ENCODE results near the gene BMP7.

Gene BMP7

DNA sequence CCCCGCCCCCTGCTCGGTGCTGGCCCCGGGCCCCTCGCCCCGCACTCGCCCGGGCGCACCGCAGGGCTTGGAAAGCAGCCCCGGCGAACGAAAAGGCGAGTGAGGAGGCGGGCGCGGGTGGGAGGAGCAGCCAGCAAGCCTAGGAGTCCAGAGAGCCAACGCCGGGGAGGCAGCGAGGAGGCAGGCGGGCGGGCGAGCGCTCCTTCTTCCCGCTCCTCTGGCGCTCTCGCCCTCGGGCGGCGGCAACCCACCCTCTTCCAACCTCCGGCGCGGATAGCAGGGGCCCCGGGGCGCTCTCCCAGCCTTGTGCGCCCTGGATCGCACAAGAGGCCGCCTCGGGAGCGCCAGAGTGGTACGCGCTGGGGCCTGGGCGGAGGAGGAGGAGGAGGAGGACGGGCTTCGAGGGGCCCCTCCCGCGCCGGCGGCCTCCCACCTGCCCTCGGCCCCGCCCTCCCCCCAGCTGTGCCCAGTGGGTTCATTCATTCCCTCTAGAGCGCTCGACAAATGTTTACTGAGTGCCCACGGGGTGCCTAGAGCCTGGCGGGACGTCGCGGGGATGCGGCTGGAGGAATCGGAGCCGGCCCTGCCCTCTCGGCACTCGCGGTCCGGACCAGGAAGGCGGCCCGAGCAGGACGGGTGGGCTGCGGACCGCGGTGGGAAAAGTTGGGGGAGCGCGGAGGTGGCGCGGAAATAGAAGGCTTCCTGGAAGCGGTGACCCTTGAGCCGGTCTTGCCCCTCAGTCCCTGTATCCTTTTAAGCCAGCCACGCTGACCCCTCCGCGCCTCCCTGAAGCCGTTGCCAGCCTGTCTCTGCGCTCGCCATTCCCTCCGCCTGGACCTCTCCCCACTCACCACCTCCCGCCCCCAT is at the start of gene BMP7:
TSS of gene BMP7 (minus strand) at position 351 of the 867 bp plus-strand sequence. CDS start 519 bp downstream, outside the sequence.
- peak in 1 of 2 experiments; percentile 5 for DNase-seq

GRCh38 chr20:57315976-57316480 is 49.6 kb upstream of the BMP7 start:
- DNase-seq: no peak

GRCh38 chr20:57315083-57315975 is 48.9 kb upstream of the BMP7 start:
- no peak for DNase-seq

DNA sequence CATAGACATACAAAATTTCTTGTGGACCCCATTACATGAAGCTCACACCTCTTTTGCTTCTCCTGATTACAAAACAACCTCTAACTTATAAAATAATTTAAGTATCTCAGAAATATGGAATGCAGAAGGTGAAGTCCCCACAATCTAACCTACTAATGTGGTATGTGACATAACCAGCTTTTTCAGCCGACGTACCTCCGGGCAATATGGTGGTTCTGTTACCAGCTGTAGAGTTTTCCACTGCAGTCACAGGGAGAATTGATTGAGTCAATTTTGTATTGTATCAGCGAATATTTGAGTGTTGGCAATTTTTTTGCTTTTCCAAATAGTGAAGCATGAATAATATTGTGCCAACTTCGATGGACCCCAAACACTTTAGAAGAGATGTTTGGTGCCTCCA is 47.5 kb upstream of the BMP7 start:
- no peak for DNase-seq

DNA sequence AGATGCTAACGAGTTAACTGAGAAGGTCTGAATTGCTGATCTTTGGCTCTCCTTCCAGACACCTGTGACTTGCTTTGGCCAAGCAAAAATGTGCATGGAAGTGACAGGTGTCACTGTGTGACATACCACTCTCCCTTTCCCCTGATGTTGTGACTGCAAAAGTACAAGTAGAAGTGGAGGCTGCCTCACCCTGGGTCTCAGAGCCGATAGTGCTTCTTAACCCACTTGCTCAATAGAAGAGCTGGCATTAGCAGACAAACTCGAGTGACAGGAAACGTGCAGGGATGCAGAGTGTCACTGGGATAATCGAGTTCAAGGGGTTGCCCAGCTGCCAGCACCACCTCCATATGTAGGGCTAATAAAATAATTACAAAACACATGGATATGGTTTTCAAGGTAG is 46.8 kb upstream of the BMP7 start:
- DNase-seq: peak in 1 of 2 experiments; percentile 41

GRCh38 chr20:57312138-57312537 is 45.7 kb upstream of the BMP7 start:
- no peak for DNase-seq

- no peak for DNase-seq
Observed at GRCh38 chr20:57310821-57311514, 44.5 kb upstream of the BMP7 start.

DNA sequence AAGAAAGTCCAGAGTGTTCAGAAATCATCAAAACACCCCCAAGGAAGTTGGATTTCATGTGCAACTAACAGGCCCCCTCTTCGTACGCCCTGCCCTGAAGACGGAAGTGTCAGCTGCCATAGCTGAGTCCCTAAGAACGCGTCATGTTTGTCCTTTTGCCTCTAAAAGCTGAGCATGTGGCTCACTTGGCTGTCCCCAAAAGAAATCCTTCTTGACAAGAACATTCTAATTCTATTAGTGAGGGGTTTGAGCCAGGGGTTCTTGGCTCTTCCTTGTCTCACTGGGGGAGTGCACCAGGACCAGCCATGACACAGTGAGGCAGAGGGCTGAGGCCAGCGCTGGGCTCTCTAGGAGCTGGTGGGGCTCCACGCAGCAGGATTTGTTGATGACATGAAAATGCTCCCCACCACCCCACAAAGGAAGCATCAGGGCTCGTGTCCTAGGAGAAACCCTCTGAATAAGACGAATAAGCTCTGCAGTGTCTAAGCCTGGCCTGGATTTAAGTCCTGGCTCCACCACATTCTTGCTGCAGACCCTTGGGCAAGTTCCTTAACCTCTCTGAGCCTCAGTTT is 43.2 kb upstream of the BMP7 start:
- no peak for DNase-seq

DNA sequence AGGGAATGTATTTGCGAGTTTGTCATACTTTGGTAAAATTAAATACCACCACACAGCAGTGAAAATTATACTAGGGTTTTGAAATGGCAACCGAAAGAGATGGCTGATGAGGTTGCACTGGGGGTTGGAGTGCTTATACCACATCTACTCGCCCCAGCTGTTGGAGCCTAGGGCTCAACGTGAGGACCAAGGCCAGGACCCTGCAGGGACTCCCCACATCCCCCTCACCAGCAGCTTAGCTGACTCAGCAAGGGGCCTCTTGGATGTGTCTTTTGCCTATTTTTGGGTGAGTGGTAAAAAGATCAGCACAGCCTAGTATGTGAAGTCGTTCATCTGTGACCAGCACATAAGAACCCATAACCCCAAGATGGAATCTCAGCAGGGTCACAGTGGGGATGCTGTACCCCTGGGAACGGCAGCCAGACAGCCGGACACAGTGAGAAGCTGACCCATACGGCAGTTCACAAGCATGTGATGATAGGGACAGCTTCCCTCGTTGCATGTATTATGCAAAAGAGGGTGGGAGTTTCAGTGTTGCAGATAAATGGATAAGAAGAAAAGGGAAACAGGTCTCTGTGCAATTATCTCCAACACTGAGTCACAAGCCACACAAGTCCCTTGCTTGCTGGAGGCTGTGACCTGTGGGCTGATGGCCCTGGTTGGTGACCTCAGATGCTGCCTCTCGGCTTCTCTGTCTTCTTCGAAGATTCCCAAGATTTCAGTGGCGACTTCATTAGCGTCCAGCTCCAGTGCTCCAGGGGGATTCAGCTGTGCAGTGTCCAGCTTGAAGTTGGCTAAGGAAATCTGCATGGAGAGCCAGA is 42.2 kb upstream of the BMP7 start:
- no peak for DNase-seq

DNA sequence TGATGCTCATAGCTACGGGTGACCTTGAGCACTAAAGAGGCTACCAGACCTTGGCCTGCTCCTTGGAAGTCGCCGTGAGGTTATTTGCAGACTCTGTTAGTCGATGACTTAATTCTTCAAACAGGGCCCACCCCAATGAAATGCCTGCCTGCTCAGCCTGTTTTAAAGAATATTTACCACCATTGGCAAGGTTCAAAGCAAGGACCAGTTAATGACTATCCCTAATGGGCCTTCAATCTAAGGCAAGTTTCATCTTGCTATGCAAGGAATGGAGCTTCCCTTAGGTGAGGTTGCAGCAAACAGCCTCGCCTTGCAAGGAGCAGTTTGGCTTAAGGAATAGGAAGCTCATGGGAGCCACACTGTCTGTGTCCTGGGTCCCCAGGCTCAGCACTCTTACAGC is 40.3 kb upstream of the BMP7 start:
- DNase-seq: no peak

DNA sequence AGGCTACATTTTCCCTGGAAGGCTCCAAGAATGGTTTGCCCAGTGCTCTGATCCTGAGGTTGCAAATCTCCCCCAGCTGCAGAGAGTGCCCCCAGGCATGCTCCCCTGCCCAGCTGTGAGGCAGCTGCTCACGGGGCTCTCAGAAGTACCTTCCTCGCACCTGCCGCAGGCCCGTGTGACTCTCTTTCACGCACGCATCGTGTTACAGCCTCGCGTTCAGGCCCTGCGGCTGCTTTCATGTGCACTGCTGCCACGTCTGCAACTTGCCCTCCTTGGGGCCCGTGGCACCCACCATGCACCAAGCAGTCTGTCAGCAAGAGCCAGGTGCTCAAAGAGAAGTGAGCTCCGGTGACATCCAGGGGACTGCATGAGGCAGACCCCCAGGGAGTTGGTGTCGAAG is 34.6 kb upstream of the BMP7 start:
- no peak for DNase-seq

DNA sequence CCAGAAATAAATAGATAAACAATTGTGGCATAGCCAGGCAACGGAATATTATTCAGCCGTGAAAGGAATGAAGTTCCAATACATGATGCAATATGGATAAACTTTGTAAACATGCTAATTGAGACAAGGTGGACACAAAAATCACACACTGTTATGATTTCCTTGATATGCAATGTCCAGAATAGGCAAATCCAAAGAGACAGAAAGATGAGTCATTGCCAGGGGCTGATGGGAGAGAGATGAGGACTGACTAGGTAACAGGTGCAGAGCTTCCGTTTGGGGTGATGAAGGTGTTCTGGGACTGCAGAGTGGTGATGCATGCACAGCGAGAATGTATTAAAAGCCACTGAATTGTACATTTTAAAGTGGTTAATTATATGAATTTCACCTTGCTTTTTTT is 32.0 kb upstream of the BMP7 start:
- no peak for DNase-seq

DNA sequence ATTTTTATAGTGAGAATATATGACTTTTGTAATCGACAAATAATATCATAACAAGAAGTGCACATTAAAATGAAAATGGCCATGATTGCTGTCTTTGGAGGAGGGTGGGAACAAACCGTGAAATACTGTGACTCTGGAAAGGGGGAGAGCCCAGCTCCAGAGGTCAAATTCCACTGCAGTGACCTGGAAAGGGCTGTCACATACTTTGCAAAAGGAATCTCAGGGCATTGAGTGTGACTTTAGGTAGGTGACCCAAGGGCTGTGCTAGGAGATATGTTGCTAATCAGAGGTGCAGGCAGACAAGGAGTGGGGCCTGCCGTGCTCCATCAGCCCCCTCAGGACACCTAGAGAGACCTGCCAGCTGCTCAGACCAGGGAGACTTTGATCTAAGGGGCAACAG is 28.1 kb upstream of the BMP7 start:
- no peak for DNase-seq

GRCh38 chr20:57293995-57294394 is 27.6 kb upstream of the BMP7 start:
- no peak for DNase-seq

GRCh38 chr20:57292611-57293010 is 26.2 kb upstream of the BMP7 start:
- no peak for DNase-seq

- DNase-seq: no peak
Observed at GRCh38 chr20:57291694-57292093, 25.3 kb upstream of the BMP7 start.

DNA sequence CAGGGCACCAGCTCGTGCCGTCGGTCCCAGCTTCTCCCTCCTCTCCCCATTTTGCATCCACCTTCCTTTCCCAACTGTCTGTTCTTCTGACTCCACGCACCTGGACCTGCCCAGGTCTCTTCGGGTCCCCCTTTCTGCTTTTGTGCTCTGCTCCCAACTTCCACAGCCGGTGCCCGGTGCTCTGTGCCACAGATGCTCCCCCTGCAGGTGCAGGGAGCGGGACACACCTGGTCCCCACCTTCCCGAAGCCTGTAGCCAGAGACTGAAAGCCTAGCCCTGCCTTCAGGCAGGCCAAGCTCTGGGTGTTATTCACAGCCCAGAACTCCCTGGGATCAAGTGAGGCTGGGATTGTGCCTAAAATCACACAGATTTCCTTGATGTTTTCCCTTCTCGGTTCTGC is 24.6 kb upstream of the BMP7 start:
- DNase-seq: no peak

DNA sequence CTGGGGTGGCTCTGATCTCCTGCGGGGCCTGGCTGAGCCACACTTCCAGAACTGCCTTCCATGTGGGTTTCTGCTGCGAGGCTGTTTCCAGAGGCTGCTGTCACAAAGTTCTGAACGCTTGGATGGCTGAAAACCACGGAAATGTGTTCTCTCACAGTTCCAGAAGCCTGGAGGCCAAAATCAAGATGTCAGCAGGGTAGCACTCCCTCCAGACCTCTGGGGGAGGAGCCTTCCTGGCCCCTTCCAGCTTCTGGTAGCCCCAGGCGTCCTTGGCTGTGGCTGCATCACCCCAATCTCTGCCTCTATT is 23.7 kb upstream of the BMP7 start:
- DNase-seq: no peak

GRCh38 chr20:57289391-57290177 is 23.1 kb upstream of the BMP7 start:
- DNase-seq: no peak

DNA sequence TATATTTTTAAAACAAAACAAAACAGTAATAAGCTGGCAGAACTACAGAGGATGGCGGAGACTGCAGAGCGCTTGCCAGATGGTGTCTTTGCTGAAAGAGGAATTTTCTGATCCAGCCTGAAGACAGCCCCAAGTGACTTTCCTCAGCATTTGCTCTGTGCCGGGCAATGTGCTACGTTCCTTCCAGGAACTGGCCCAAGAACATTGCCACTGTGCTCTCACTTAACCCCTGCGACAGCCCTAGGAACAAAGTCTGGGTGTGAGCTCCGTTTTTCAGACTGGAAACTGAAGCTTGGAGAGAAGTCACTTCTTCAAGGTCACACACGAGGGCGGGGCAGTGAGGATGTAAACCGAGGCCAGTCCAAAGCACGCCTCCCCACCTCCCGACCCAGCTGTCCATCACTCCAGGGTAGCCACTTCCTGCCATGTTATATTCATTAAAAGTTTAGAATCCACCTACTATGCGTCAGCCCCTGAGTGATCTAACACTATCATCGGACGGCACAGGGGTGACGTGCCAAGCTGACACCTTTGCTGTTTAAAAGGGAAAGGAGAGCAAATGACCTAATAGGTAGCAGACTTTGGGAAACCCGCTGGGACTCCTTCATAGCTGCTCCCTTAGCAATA is 22.3 kb upstream of the BMP7 start:
- DNase-seq: no peak

DNA sequence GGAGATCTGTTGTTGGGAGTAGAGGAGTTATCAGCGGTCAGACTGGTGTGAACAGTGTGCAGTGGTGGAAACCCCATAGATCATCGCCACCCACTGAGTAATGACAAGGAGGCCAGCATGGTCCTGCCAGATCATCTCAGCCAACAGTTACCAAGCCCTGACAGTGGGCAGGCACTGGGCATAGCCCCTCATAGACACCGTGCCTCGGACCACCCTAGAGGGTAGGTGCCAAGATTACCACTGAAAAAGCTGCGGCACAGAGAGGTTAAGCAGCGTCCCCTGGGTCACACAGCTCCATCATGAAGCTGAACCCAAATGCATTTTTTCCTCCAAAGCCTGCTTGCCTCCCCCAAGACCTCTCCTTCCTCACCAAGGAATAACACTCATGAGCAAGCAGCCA is 21.5 kb upstream of the BMP7 start:
- DNase-seq: no peak

All from NCI-H524 (cell line).